ENCODE measurements around the gene TSPEAR. TPM values are rescaled to one million over a fixed set of nuclear protein-coding genes. Genes with fewer than 3 reads are reported as not detected.

The TSPEAR gene
- total and polyA plus RNA-seq, 2 of the 13 experiments (the other 11 are each of a cell fraction or from before 2014, with no cell fraction given), result 0.07 to 0.32 TPM

- TF ChIP-seq ZBTB38 (CRISPR knock-in tag; IDR thresholded peaks at IDR 0.05) (peak; percentile 97), ZNF343 (CRISPR knock-in tag; IDR thresholded peaks at IDR 0.05) (no peak), TAF15 (IDR thresholded peaks at IDR 0.05; ENCODE audit: low read depth, low read length, poor library complexity, severe bottlenecking) (no peak), PRDM15 (CRISPR knock-in tag; IDR thresholded peaks at IDR 0.05) (no peak), ZFP91 (CRISPR knock-in tag; IDR thresholded peaks at IDR 0.05; ENCODE audit: borderline replicate concordance) (0 out of 2 replicates have a peak, but pooled peaks have one; percentile 26), ZNF615 (CRISPR knock-in tag; IDR thresholded peaks at IDR 0.05; ENCODE audit: borderline replicate concordance) (no peak), REST (IDR thresholded peaks at IDR 0.05; ENCODE audit: borderline replicate concordance in 1 of 2, low read depth in 1 of 2, low read length in 2 of 2) (no peak), ZNF546 (CRISPR knock-in tag; conservative IDR thresholded peaks at IDR 0.05) (0 out of 2 replicates have a peak, but pooled peaks have one; percentile 4), IKZF5 (CRISPR knock-in tag; IDR thresholded peaks at IDR 0.05) (0 out of 2 replicates have a peak, but pooled peaks have one; percentile 4), ZNF335 (CRISPR knock-in tag; IDR thresholded peaks at IDR 0.05) (no peak), DRAP1 (CRISPR knock-in tag; IDR thresholded peaks at IDR 0.05) (no peak)
Observed at GRCh38 chr21:44456214-44456914, 255.0 kb downstream of the TSPEAR start (continued).
